Measurements from ENCODE around the gene IQSEC3.

Gene IQSEC3

DNA sequence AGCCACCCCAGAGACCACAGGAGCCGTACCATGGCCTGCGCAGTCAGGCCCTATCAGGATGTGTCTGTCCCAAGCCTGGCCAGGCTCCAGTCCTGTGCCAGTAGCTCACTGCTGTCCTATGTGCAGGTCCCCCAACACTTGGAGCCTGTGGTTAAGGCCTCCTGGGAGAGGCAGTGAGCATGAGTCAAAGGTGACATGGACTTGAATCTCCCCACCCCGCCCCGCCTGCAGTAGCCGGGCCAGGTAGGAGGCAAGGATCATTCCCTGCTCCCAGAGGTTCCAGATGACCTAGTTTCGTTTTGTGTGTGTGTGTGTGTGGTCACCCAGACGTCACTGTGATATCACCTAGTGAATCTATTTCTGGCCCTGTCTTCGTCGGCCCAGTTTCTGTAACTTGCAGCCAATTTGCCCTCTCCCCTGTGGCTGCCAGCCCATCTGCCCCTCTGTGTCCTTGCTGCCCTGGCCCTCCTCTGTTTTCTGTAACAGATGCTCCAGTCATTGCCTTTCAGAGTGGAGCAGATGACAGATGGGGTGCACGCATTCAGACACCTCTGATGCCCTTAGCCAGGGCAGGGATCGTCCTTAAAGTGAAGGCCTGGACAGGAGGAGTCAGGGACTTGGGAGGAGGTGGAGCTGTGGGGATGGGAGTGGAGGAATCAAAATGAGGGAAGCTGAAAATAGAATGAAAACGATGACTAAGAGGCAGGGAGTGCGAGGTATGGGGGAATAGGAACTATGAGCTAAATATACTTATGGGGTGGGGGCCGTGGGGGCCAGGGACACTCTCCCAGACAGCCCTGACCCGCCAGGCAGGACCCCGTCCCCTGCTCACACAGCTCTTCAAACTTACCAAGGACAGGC, 110.0 kb downstream of the IQSEC3 start:
- Histone ChIP-seq H3K27me3 (replicated peaks in 2 of 5; ENCODE audit: control insufficient read depth in 4 of 5, insufficient read depth in 5 of 5, low read length in 4 of 5) (no peaks in the 10 kb centered on the region), H3K27ac (ENCODE audit: insufficient read depth in 1 of 2, low read depth in 1 of 2, low read length in 2 of 2, poor library complexity in 1 of 2, severe bottlenecking in 2 of 2) (no peak overlapping the region), H3K9me3 (ENCODE audit: control extremely low read depth in 1 of 5, control insufficient read depth in 4 of 5, insufficient read depth in 2 of 5, low read depth in 1 of 5, low read length in 4 of 5) (no peaks in the 10 kb centered on the region), H3K36me3 (ENCODE audit: control insufficient read depth in 4 of 4, insufficient read depth in 4 of 4, low read length in 3 of 4) (no peaks in the 10 kb centered on the region), H3K4me3 (ENCODE audit: control insufficient read depth in 1 of 7, extremely low read depth in 1 of 7, insufficient read depth in 4 of 7, low read depth in 2 of 7, low read length in 6 of 7) (no peak overlapping the region), H3K4me1 (ENCODE audit: control extremely low read depth in 1 of 4, control insufficient read depth in 4 of 4, insufficient read depth in 4 of 4, low read length in 3 of 4) (peaks cover 4 to 72% (median 48%) of the 10 kb centered on the region in 4 experiments)
- 85% methylated on average over 15 of the region's 16 CpGs for WGBS (ENCODE audit: insufficient coverage)
- DNase-seq = no peak
- ChIA-PET POLR2A (no interaction called here), CTCF (interaction anchor here (0.8 to 3.6 kb wide), 4 partner anchors 12 to 44 kb away, joined by 3 to 20 read pairs (median 6); no protein-coding TSS in a partner anchor)

GRCh38 chr12:177336-177979, 110.9 kb downstream of the IQSEC3 start:
- DNase-seq = no peak
- no peak overlapping the region for H3K27ac ChIP-seq (ENCODE audit: insufficient read depth in 1 of 2, low read depth in 1 of 2, low read length in 2 of 2, poor library complexity in 1 of 2, severe bottlenecking in 2 of 2)
- CTCF ChIA-PET = interaction anchor here (2.4 to 3.9 kb wide), 3 partner anchors 11 to 25 kb away, joined by 9 to 20 read pairs (median 15); no protein-coding TSS in a partner anchor
- POLR2A ChIA-PET = no interaction called here
- no peaks in the 10 kb centered on the region for H3K27me3 ChIP-seq (replicated peaks in 2 of 5; ENCODE audit: control insufficient read depth in 4 of 5, insufficient read depth in 5 of 5, low read length in 4 of 5)
- no peak overlapping the region for H3K4me3 ChIP-seq (ENCODE audit: control insufficient read depth in 1 of 7, extremely low read depth in 1 of 7, insufficient read depth in 4 of 7, low read depth in 2 of 7, low read length in 6 of 7)
- no peaks in the 10 kb centered on the region for H3K36me3 ChIP-seq (ENCODE audit: control insufficient read depth in 4 of 4, insufficient read depth in 4 of 4, low read length in 3 of 4)
- WGBS (ENCODE audit: insufficient coverage) = 91% methylated on average over 11 of the region's 11 CpGs
- H3K4me1 ChIP-seq (ENCODE audit: control extremely low read depth in 1 of 4, control insufficient read depth in 4 of 4, insufficient read depth in 4 of 4, low read length in 3 of 4) = peaks cover 4 to 72% (median 48%) of the 10 kb centered on the region in 4 experiments
- no peaks in the 10 kb centered on the region for H3K9me3 ChIP-seq (ENCODE audit: control extremely low read depth in 1 of 5, control insufficient read depth in 4 of 5, insufficient read depth in 2 of 5, low read depth in 1 of 5, low read length in 4 of 5)

GRCh38 chr12:177980-178828, 111.6 kb downstream of the IQSEC3 start:
- DNase-seq = no peak
- WGBS (ENCODE audit: insufficient coverage) = 96% methylated on average over 14 of the region's 20 CpGs
- no peak overlapping the region for H3K27ac ChIP-seq (ENCODE audit: insufficient read depth in 1 of 2, low read depth in 1 of 2, low read length in 2 of 2, poor library complexity in 1 of 2, severe bottlenecking in 2 of 2)
- POLR2A ChIA-PET = no interaction called here
- H3K9me3 ChIP-seq (ENCODE audit: control extremely low read depth in 1 of 5, control insufficient read depth in 4 of 5, insufficient read depth in 2 of 5, low read depth in 1 of 5, low read length in 4 of 5) = no peaks in the 10 kb centered on the region
- H3K4me1 ChIP-seq (ENCODE audit: control extremely low read depth in 1 of 4, control insufficient read depth in 4 of 4, insufficient read depth in 4 of 4, low read length in 3 of 4) = peaks cover 4 to 70% (median 43%) of the 10 kb centered on the region in 4 experiments
- H3K4me3 ChIP-seq (ENCODE audit: control insufficient read depth in 1 of 7, extremely low read depth in 1 of 7, insufficient read depth in 4 of 7, low read depth in 2 of 7, low read length in 6 of 7) = no peak overlapping the region
- no peaks in the 10 kb centered on the region for H3K36me3 ChIP-seq (ENCODE audit: control insufficient read depth in 4 of 4, insufficient read depth in 4 of 4, low read length in 3 of 4)
- no peaks in the 10 kb centered on the region for H3K27me3 ChIP-seq (replicated peaks in 2 of 5; ENCODE audit: control insufficient read depth in 4 of 5, insufficient read depth in 5 of 5, low read length in 4 of 5)
- CTCF ChIA-PET = interaction anchor here (1.3 to 3.9 kb wide), 7 partner anchors 8 to 42 kb away, joined by 4 to 20 read pairs (median 9); no protein-coding TSS in a partner anchor

- Histone ChIP-seq H3K27ac (ENCODE audit: insufficient read depth in 1 of 2, low read depth in 1 of 2, low read length in 2 of 2, poor library complexity in 1 of 2, severe bottlenecking in 2 of 2) (no peak overlapping the region), H3K4me3 (ENCODE audit: control insufficient read depth in 1 of 7, extremely low read depth in 1 of 7, insufficient read depth in 4 of 7, low read depth in 2 of 7, low read length in 6 of 7) (no peak overlapping the region), H3K4me1 (ENCODE audit: control extremely low read depth in 1 of 4, control insufficient read depth in 4 of 4, insufficient read depth in 4 of 4, low read length in 3 of 4) (peaks cover 4 to 64% (median 37%) of the 10 kb centered on the region in 4 experiments), H3K27me3 (replicated peaks in 2 of 5; ENCODE audit: control insufficient read depth in 4 of 5, insufficient read depth in 5 of 5, low read length in 4 of 5) (no peaks in the 10 kb centered on the region), H3K9me3 (ENCODE audit: control extremely low read depth in 1 of 5, control insufficient read depth in 4 of 5, insufficient read depth in 2 of 5, low read depth in 1 of 5, low read length in 4 of 5) (no peaks in the 10 kb centered on the region), H3K36me3 (ENCODE audit: control insufficient read depth in 4 of 4, insufficient read depth in 4 of 4, low read length in 3 of 4) (no peaks in the 10 kb centered on the region)
- ChIA-PET POLR2A (no interaction called here), CTCF (interaction anchor here (1.3 to 3.9 kb wide), 7 partner anchors 8 to 41 kb away, joined by 4 to 20 read pairs (median 9); no protein-coding TSS in a partner anchor)
- 93% methylated on average over 3 of the region's 3 CpGs for WGBS (ENCODE audit: insufficient coverage)
- DNase-seq = no peak
Measured at GRCh38 chr12:178829-179109, 112.2 kb downstream of the IQSEC3 start.

DNA sequence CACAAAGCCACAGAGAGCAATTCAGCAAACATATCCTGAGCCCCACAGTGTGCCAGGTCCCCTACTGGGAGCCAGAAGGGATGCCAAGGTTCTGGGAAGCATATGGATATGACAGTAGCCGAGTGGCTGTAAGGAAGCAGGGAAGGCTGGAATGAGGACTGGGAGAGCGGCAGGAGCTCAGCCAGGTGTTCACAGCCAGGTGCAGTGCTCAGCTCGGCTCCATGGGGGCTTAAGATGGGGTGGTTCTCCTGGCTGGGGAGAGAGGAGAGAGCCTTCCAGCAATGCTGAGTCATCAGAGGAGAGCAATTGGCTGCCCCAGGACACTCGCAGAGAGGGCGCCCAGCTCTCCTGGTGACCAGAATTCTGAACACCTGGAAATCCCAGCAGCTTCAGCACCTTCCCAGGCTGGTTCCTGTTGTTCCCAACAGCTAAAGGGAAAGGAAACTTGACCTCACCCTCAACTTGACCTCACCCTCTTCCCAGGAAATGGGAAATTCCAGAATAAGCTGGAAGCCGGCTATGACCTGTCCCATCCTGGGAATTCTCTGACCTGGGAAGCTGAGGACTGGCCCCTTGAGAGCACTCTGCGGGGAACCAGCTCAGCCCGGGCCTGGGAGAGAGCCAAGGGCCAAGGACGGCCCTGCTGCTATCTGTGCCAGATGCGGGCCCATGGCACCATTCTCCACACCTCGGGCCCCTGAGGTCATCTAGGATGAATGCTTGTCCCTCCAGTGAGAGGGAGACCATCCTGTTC, 112.7 kb downstream of the IQSEC3 start:
- WGBS (ENCODE audit: insufficient coverage) = 91% methylated on average over 10 of the region's 11 CpGs
- peaks cover 4 to 60% (median 35%) of the 10 kb centered on the region in 4 experiments for H3K4me1 ChIP-seq (ENCODE audit: control extremely low read depth in 1 of 4, control insufficient read depth in 4 of 4, insufficient read depth in 4 of 4, low read length in 3 of 4)
- DNase-seq = no peak
- POLR2A ChIA-PET = interaction anchor here (1.6 kb wide), 1 partner anchor 10 kb away, joined by 4 read pairs; no protein-coding TSS in a partner anchor
- CTCF ChIA-PET = interaction anchor here (1.0 to 3.9 kb wide), 9 partner anchors 9 to 40 kb away, joined by 3 to 20 read pairs (median 8); no protein-coding TSS in a partner anchor
- no peaks in the 10 kb centered on the region for H3K27me3 ChIP-seq (replicated peaks in 2 of 5; ENCODE audit: control insufficient read depth in 4 of 5, insufficient read depth in 5 of 5, low read length in 4 of 5)
- no peaks in the 10 kb centered on the region for H3K9me3 ChIP-seq (ENCODE audit: control extremely low read depth in 1 of 5, control insufficient read depth in 4 of 5, insufficient read depth in 2 of 5, low read depth in 1 of 5, low read length in 4 of 5)
- no peak overlapping the region for H3K4me3 ChIP-seq (ENCODE audit: control insufficient read depth in 1 of 7, extremely low read depth in 1 of 7, insufficient read depth in 4 of 7, low read depth in 2 of 7, low read length in 6 of 7)
- H3K27ac ChIP-seq (ENCODE audit: insufficient read depth in 1 of 2, low read depth in 1 of 2, low read length in 2 of 2, poor library complexity in 1 of 2, severe bottlenecking in 2 of 2) = no peak overlapping the region
- no peaks in the 10 kb centered on the region for H3K36me3 ChIP-seq (ENCODE audit: control insufficient read depth in 4 of 4, insufficient read depth in 4 of 4, low read length in 3 of 4)

GRCh38 chr12:179885-180284, 113.3 kb downstream of the IQSEC3 start:
- no peaks in the 10 kb centered on the region for H3K27me3 ChIP-seq (replicated peaks in 2 of 5; ENCODE audit: control insufficient read depth in 4 of 5, insufficient read depth in 5 of 5, low read length in 4 of 5)

More at GRCh38 chr12:179885-180284, 113.3 kb downstream of the IQSEC3 start:
- Histone ChIP-seq H3K9me3 (ENCODE audit: control extremely low read depth in 1 of 5, control insufficient read depth in 4 of 5, insufficient read depth in 2 of 5, low read depth in 1 of 5, low read length in 4 of 5) (no peaks in the 10 kb centered on the region), H3K27ac (ENCODE audit: insufficient read depth in 1 of 2, low read depth in 1 of 2, low read length in 2 of 2, poor library complexity in 1 of 2, severe bottlenecking in 2 of 2) (no peak overlapping the region), H3K36me3 (ENCODE audit: control insufficient read depth in 4 of 4, insufficient read depth in 4 of 4, low read length in 3 of 4) (no peaks in the 10 kb centered on the region), H3K4me3 (ENCODE audit: control insufficient read depth in 1 of 7, extremely low read depth in 1 of 7, insufficient read depth in 4 of 7, low read depth in 2 of 7, low read length in 6 of 7) (no peak overlapping the region), H3K4me1 (ENCODE audit: control extremely low read depth in 1 of 4, control insufficient read depth in 4 of 4, insufficient read depth in 4 of 4, low read length in 3 of 4) (peaks cover 4 to 63% (median 38%) of the 10 kb centered on the region in 4 experiments)
- WGBS (ENCODE audit: insufficient coverage) = 97% methylated on average over 4 of the region's 5 CpGs
- ChIA-PET POLR2A (interaction anchor here (1.0 to 1.6 kb wide), 2 partner anchors 8 to 9 kb away, joined by 4 to 8 read pairs; no protein-coding TSS in a partner anchor), CTCF (interaction anchor here (1.0 to 3.9 kb wide), 10 partner anchors 8 to 28 kb away, joined by 3 to 20 read pairs (median 7); no protein-coding TSS in a partner anchor)
- DNase-seq = no peak

Data from common myeloid progenitor, CD34-positive (primary cell).